LNCAP (cell line): ENCODE measurements around the gene SBNO2.

Source experiments
- CTCF ChIP-seq: fragments of 450-650 bp; IDR thresholded peaks from 2 replicates; pipeline ENCODE4 v1.5.1; 2017; ENCODE audit warnings: mild to moderate bottlenecking

The SBNO2 gene

GRCh38 chr19:1143828-1144399 is 30.2 kb downstream of the SBNO2 start:
- no peak for TF ChIP-seq CTCF

GRCh38 chr19:1141944-1142343 is 32.1 kb downstream of the SBNO2 start:
- no peak for TF ChIP-seq CTCF

GRCh38 chr19:1140272-1141027 is 33.6 kb downstream of the SBNO2 start:
- no peak for TF ChIP-seq CTCF

GRCh38 chr19:1139126-1139525 is 34.9 kb downstream of the SBNO2 start:
- no peak for TF ChIP-seq CTCF

GRCh38 chr19:1138121-1138520 is 35.9 kb downstream of the SBNO2 start:
- TF ChIP-seq CTCF, result no peak

GRCh38 chr19:1136621-1137317 is 37.3 kb downstream of the SBNO2 start:
- no peak for TF ChIP-seq CTCF

- no peak for TF ChIP-seq CTCF
These were observed 37.9 kb downstream of the SBNO2 start for GRCh38 chr19:1136201-1136600.
